B cell (primary cell): ENCODE data around the gene DPYD.

Source experiments
- CTCF ChIP-seq: fragments of 200-600 bp; IDR thresholded peaks from one replicate; pipeline ENCODE4 v1.8.0; 2022; ENCODE audit warnings: antibody characterized with exemption, mild to moderate bottlenecking
- EZH2 ChIP-seq: IDR thresholded peaks from 2 replicates; pipeline ENCODE4 v1.6.1; 2012; ENCODE audit warnings: borderline replicate concordance, low read depth, mild to moderate bottlenecking, moderate library complexity, low read length; ENCODE audit not compliant: insufficient read depth, poor library complexity, severe bottlenecking

- TF ChIP-seq CTCF: no peak
- TF ChIP-seq EZH2: no peak
These were observed 713.0 kb downstream of the DPYD start for GRCh38 chr1:97207868-97208267.
